ENCODE results near the gene INPP5D. TPM values are rescaled to one million over a fixed set of nuclear protein-coding genes. Genes with fewer than 3 reads are reported as not detected.
A peak's percentile ranks its signal among the peaks of the same experiment; 100 is the strongest.

INPP5D gene
- total RNA-seq, 2 donors from 2014 or later, result 7.2 to 9.3 TPM

DNA sequence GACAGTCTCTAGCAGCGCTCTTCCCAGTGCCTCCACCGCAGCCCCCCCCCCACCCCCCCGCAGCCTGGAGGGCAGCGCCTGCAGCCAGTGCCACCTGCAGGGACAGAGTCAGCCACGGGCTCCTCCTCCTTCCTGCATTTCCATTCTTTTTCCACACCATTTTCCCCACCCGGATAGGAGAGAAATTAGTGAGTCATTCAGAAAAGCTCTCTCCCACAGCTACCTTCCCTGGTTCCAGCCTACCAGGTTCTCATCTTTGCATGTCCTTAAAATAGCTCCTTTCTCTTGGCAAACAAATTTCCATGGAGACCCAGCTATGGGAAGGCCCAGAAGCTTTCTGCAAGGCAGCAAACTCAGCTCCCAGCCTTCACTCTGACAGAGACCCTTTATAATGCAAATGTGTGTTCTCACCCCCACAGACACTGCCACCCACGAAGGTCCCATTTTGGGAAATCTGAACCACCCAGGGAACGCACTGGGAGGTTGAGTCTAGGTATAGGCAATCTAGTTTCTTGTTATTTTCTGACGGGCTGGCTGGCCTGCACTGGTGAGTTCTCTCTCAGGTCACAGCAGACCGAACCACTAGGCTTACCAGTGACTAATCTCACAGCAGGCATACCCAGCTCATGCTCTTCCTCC, 149.5 kb downstream of the INPP5D start:
- intact Hi-C loops (cut with DNase I), result no loop called here
- no peak for DNase-seq
- ATAC-seq, result peak in 1 of 2 donors; percentile 60

DNA sequence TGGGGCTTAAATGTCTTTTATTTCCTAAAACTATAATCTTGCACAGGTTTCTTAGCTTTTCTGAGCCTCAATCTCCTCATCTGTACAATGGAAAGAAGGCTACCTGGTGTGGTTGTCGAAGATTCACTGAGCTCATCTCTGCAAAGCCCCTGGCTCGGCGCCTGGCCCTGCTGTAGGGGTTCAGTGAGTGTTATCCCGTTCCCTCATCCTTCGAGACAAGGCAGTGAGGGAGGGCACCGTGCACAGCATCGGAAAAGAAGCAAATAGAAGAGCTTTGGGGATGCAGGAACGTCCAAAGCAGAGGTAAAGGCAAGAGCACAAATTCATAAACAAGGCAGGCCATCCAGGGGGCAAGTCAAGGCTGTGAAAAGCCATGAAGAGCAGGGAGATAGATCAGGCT, 150.1 kb downstream of the INPP5D start:
- DNase-seq (no peak), ATAC-seq (no peak)
- intact Hi-C loops (cut with DNase I), result no loop called here

DNA sequence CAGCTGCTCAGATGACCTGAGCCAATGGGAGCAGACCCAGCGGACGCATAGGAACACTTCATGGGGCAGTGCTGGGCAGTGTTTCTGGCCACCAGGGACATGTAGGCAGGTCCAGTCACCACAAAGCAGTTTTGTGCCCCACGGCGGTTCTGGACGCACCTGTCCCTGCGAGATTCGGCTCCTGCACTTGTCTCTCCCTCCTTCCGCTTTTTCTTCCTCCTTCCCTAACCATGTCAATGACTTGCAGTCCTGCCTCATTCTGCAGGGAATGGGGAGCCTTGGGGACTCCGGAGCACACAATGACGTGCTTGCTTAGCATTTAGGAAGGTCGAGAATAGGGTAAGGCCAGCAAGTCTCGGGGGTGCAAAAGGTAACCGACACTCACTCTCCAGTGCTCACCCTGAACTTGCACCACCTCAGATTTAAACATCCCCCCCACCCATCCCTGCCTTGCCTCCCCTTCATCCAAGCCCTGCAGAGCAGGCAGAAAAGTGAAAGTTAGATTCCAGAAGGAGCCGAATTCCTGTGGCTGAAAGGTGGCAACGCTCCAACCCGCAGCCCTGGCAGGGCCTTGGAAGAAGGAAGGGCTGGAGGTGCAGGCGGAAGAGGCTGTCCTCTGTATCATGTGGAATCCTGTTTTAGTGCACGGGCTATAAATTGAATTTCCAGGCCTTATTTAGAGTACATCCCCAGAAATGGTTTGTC, 150.9 kb downstream of the INPP5D start:
- ATAC-seq (peak; percentile 85 to 86), DNase-seq (peak; percentile 80)
- intact Hi-C loops (cut with DNase I), result no loop called here

DNA sequence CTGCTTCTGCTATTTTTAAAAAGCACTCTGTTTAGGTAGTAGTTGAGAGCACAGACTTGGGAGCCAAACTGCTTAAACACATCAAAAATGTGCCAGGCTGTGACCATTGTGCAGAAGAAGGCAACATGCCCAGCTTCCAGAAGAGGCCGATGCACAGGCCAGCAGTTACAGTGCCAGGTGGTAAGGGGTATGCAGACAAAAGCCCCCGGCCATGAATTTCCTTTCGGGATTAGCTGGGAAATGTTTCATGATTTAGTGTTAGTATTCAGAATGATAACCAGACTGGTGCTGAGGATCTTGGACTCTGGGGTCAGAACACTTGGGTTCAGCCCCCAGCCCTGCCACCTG, 151.4 kb downstream of the INPP5D start:
- DNase-seq, result no peak
- ATAC-seq, result no peak
- intact Hi-C loops (cut with DNase I), result no loop called here

DNA sequence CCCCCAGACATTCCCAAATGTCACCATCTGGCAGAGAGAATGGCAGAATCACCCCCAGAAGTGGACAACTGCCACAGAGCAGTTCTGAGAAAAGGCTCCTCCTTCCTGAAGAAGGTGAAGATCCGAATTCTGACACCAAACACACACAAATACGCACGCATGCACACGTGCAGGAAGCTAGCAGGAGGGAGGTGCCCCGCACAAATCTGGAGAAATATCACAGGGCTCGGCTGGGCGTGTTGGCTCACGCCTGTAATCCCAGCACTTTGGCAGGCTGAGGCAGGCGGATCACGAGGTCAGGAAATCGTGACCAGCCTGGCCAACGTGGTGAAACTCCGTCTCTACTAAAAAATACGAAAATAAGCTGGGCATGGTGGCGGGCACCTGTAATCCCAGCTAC, 152.9 kb downstream of the INPP5D start:
- DNase-seq (no peak), ATAC-seq (no peak)
- intact Hi-C loops (cut with DNase I), result no loop called here

DNA sequence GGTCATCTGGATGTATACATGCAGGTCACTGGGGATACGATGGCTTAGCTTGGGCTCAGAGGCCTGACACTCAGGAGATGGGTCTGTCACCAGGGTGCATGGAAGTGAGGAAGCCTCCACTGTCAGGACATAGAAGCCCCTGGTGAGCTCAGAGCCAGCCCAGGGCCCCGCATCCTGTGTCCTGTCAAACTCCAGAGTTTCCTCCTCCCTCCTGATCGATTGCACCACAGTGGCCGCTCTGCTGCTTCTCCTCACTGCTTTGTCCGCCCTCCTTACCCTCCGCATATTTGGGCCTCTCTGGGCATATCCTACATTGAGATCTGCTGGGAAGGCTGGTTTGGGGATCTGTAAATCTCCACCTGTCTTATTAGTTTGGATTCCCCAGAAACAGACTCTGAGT, 153.8 kb downstream of the INPP5D start:
- DNase-seq (no peak), ATAC-seq (no peak)
- intact Hi-C loops (cut with DNase I), result no loop called here

DNA sequence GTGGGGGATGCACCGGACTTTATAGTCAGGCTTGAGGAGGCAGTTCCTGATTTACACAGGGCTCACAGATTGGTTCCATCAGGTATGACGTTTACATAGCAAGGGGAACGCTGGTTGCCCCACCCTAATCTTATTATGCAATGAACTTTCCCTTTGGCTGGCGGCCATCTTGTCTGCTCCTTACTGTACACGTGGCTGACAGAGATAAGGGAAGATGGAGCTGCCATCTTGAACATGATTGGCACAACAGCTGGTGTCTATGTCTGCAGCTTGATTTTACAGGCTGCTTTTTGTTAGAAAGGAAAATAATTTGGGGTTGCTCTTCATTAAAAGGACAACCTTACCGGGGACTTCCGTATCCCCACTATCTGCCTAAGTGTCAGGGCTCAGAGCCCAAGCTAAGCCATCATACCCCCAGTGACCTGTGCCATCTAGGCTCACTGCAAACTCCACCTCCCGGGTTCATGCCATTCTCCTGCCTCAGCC, 157.8 kb downstream of the INPP5D start:
- ATAC-seq, result no peak
- DNase-seq, result no peak
- intact Hi-C loops (cut with DNase I), result no loop called here

DNA sequence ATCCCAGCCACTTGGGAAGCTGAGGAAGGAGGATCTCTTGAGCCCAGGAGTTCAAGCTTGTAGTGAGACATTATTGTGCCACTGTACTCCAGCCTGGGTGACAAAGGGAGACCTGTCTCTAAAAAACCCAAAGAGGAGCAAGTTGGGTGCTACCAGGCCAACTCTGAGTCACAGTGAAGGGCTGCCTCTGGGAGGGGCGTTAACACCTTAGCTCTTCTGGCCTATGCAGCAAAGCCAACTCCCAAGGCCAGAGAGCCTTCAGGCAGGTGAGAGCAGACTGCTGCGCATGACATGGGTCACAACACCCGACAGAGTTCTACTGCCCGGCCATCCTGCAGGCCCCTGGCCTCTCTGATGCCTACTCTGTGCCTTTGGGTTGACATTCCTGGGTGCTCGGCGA, 158.7 kb downstream of the INPP5D start:
- no peak for ATAC-seq
- intact Hi-C loops (cut with DNase I), result no loop called here
- DNase-seq, result no peak

DNA sequence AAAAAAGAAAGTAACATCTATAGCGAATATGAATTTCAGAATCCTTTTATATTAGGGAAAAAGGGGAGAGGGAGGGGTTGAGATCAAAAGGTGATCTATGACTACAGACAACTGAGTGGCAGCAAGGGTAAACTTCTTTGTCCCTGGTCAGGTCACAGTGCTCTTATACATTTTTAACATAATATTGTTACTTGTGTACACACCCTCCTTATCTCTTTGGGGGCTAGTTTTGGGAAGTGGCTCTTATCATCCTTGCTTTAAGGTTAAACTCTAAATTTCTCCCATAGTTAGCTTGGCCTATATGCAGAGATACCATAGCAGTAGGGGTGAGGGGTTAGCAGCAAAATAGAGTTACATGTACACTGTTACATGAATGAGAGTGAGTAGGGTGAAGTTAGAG, 159.7 kb downstream of the INPP5D start:
- ATAC-seq, result no peak
- no peak for DNase-seq
- intact Hi-C loops (cut with DNase I), result no loop called here

DNA sequence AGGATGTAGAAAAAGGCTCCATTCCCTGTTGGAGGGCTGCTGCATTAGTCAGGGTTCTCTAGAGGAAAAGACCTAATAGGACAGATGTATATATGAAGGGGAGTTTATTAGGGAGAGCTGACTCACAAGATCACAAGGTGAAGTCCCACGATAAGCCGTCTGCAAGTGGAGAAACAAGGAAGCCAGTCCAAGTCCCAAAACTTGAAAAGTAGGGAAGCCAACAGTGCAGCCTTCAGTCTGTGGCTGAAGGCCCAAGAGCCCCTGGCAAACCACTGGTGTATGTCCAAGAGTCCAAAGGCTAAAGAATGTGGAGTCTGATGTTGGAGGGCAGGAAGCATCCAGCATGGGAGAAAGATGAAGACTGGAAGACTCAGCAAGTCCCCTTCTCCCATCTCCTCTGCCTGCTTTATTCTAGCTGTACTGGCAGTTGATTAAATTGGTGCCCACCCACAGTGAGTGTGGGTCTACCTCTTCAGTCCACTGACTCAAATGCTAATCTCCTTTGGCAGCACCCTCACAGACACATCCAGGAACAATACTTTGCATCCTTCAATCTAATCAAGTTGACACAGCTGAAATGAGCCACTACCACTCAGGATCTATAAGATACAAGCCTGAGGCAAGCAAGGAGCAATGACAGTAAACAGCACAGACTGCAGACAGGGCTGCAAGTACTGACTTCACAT, 161.4 kb downstream of the INPP5D start:
- intact Hi-C loops (cut with DNase I), result no loop called here
- no peak for DNase-seq
- no peak for ATAC-seq

DNA sequence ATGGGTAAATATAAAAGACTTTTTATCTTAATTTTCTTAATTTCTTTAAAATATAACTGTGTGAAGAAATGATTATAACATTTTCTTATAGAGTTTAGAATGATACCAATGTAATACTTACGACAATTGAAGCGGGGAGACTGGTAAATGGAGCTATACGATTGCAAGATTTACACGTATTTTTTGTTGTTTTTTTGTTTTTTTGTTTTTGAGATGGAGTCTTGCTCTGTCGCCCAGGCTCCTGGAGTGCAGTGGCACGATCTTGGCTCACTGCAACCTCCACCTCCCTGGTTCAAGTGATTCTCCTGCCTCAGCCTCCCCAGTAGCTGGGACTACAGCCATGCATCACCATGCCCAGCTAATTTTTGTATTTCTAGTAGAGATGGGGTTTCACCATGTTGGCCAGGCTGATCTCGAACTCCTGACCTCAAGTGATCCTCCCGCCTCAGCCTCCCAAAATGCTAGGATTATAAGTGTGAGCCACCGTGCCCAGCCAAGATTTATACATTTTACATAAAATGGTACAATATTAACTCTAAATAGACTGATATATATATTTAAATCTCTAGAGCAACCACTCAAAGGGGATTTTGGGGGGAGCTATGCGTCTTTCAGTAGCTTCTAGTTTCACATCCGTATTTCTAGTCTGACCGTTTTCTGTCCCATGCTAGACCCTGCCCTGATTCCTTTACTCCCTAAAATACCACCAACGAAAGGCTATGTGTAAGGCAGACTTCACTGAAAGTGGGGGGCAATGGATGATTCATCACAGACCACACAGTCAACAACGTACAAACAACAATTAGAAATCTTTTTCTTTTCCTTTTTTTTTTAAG, 163.1 kb downstream of the INPP5D start:
- DNase-seq (no peak), ATAC-seq (no peak)
- intact Hi-C loops (cut with DNase I), result no loop called here

DNA sequence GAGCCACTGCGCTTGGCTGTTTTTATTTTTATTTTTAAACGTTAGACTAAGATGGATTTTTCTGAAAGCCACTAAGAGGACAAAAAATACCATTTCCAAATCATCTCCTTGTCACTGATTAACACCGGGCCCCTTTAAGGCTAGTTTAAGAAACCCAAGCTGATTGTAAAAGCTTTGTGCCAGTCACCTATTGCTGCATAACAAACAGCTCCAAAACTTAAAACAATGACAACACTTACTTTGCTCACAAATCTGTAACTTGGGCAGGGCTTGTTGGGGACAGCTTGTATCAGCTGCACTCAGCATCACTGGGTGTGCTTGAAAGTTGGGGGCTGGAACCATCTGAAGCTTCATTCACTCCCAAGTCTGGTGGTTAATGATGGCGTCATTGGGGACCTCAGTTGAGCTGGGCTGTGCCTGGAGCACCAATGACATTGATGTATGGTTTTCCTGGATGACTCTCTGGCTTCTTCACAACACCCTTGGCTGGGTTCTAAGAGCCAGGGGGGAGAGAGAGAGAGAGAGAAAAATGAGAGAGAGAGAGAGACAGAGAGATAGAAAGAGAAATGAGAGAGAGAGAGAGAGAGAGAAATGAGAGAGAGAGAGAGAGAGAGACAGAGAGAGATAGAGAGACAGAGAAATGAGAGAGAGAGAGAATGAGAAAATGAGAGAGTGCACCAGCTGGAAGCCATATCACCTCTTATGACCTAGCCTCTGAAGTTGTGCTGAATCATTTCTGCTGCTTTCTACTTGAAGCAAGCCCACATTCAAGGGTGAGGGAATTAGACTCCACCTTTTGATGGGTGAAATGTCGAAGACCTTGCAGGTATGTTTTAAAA, 165.3 kb downstream of the INPP5D start:
- DNase-seq (no peak), ATAC-seq (no peak)

DNA sequence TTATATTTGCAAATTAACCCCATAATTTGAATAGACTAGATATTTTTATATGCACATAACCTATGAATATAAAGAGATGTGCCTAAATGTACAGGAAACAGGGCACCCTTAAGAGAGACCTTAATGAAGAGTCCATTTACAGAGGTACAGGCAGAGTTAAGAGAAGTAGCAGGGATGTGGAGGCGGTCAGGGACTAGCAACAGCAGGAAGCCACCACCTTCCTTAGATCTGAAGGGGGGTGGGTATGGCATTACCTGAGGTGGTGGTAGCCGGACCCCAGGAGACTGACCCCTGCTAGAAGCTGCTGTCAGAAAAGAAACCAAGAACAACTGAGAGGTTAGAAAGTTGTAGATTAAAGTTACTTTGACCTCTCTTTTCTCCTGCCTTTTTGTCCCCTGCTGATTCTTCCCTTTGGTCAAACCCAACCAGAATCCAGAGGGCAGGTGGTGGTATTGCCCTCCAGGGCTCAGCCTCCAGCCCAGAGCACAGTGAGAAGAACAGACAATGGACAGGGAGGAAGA, 166.4 kb downstream of the INPP5D start:
- intact Hi-C loops (cut with DNase I), result no loop called here
- ATAC-seq, result no peak
- DNase-seq, result no peak

More for the DNA sequence above, 165.3 kb downstream of the INPP5D start:
- intact Hi-C loops (cut with DNase I), result no loop called here

DNA sequence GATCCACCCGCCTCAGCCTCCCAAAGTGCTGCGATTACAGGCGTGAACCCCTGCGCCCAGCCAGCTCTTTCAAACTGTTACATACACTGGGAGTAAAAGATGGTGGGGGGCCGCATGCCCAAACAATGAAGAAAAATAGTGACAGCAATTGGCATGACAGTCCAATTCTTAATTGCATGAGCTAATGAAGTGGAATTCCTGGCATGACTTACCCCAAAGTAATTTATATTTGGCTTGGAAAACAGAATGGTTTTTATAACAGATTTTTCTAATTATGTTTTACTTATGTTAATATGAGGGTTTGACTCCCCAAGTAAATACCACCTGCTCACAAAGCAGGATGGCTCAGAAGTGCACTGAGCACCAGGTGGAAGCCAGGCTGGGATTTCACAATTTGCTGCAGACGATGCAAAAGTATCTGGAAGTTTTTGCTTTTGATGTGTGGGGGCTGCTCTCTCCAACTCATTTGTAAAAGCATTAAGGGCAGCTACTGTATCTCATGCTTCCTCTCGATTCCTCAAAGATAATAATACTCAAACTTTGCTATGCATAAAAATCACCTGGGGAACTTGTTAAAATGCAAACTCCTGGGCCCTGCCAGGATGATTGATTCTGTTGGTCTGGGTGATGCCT, 167.3 kb downstream of the INPP5D start:
- intact Hi-C loops (cut with DNase I), result no loop called here
- DNase-seq (no peak), ATAC-seq (no peak)

DNA sequence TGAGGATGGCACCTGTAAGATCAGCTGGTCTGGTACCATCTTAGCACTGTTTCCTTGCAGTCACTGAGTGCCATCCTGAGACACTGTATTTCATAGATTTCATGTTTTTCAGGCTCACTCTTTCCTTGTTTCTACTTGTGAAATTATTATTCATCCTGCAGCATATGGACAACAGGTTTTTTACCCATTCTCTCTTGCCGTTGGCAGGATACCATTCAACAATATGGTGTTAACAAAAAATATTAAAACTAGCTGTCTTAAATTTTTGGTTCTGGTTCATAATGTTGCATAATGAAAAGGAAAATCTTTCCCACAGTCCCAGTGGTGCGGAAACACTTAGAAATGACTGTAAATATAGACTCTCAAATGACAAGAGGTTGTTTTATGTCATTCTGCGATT, 168.2 kb downstream of the INPP5D start:
- DNase-seq (no peak), ATAC-seq (no peak)
- intact Hi-C loops (cut with DNase I), result no loop called here

DNA sequence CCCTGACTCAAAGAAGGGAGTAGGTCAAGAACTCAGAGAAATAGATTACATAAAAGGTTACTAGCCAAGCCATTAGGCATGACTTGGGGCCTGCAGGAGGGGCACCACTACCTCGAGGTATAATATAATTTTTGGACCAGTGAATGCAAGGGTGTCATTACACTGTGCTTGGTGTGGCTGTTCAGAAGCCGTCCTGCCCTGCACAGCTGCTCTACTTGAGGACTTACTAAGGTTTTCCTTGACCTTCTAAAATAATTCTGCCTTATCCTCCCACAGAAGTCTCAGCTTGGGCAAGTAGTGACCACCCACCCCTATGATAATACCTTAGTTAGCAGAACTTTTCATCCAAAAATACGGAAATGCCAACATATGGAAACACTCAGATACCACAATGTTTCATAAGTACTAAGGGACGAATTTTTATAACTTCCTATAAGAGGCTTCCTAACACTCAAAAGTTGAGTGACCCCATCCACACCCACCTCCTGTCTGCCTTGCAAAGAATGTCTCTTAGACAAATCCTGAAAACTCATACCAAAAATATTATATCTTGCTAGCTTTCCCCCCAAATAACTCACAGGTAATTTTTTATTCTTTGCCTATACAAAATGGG, 173.6 kb downstream of the INPP5D start:
- ATAC-seq (no peak), DNase-seq (no peak)
- intact Hi-C loops (cut with DNase I), result no loop called here

DNA sequence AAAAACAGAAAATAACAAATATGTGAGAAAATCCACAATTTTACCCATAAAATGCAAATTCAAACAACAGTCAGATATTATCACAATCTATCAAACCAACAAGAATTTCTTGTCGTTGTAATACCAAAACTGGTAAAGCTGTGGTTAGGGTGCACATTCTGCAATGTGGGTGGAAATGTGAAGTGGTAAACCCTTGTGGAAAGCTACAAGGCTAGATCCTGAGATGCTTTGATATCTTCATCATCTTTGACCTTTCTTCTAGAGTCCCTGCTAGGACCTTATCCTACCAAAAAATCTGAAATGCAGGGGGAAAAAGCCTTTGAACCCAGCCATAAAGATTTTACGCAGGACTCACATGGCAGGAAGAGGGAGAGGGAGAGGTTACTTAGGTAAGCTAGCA, 174.1 kb downstream of the INPP5D start:
- intact Hi-C loops (cut with DNase I), result no loop called here
- DNase-seq (no peak), ATAC-seq (no peak)

DNA sequence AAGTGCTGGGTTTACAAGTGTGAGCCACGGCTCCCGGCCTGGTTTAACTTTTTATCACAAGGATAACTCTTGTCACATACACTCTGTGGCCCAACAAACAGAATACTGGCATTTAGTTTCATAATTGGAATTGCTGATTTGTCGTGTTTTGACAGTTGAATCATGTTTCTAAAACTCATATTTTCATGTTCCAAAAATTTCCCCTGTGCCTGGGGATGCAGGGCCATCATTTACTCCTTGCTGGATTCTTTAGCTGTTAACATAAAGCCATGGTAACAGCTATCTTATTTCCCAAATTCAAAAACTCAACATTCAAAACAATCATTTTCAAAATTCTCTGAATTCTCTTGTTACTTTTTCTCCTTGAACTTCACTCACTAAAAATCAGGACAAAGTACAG, 174.9 kb downstream of the INPP5D start:
- no peak for ATAC-seq
- DNase-seq, result no peak
- intact Hi-C loops (cut with DNase I), result no loop called here

All from left cardiac atrium (tissue), 4 donors.